ENCODE results near the gene LMO1.

LMO1 gene

GRCh38 chr11:8242499-8243280 is 21.0 kb downstream of the LMO1 start:
- no peak for DNase-seq

DNA sequence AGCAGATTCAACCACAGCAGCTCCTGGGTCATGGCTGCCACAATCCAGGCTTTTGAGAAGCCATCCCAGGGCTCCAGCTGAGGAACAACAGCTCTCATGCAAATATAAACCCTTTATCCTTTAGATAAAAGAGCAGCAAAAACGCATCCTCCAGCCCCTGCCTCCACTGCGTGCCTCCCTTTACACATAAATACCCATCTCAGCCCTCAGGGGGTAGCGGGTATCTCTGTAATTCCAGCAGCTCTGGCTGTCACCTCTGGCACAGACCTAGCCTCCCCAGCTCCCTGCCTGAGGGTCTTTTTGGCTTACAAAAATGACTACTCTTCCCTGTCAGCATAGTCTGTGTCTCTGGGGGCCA is 21.6 kb downstream of the LMO1 start:
- no peak for DNase-seq

DNA sequence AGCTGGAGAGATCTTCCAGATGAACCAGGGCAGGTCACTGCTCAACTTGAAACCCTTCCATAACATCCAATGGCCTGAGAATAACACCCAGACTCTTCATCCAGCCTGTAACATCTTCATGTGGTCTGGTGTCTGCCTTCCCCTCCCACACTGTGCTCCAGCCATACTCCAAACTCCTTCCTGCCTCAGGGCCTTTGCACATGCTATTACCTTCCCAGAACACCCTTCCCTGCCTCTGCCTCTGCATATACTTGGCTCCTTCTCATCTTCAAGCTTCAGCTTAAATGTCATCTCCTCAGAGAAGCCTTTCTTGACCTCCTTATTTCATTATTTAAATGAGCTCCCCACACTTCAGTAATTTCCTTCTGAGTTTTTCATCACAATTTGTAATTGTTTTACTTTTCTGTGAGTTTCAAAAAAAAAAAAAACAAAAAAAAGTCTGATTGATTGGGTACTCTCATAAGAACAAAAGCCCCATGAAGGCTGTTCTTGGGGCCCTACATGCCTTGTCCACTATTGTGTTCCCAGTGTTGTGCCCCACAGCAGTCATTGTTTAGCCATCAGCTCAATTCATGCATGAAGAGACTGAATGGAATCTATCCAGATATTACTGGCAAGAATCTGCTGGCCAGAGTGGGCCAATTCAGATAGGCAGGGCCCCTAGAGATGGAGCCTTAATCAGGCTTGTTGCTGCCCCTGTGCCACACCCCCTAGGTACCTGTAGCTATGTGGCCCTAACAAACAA is 22.1 kb downstream of the LMO1 start:
- DNase-seq, result no peak

- DNase-seq, result no peak
Measured at GRCh38 chr11:8239536-8240228, 24.0 kb downstream of the LMO1 start.

DNA sequence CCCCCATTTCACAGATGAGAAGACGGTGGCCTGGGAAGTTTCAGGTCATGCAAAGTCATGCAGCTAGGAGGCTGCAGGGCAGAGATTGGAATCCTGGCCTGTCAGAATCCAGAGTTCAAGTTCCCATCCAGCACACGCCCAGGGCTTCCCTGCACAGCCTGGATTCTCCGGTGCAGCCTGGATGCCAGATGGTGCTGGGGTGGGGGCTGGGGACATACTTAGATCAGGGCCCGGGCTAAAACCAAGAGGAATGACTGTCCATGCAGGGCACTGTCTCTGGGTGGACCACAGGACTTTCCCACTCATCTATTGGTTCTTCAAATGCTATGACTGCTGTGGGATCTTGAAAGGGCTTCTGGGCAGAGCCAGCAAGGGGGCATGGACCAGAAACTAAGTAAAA is 24.6 kb downstream of the LMO1 start:
- no peak for DNase-seq

- no peak for DNase-seq
Measured at GRCh38 chr11:8237453-8237852, 26.2 kb downstream of the LMO1 start.

DNA sequence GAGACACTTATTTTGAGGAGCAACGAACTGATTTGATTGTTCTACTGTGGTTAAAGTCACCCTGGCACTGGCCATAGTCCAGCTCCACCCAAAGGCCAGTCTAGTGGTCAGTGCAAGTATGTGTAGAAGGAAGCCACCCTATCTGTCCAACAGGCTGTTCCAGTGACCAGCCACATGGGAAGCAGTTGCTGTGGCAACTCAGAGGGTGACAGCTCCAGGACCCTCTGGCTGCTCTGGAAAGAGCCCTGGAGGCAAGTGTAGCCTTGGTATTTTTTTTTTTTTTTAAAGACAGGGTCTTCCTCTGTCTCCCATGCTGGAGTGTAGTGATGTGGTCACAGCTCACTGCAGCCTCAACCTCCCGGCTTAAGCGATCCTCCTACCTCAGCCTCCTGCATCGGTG is 27.8 kb downstream of the LMO1 start:
- no peak for DNase-seq

GRCh38 chr11:8234910-8235309 is 28.8 kb downstream of the LMO1 start:
- no peak for DNase-seq

DNA sequence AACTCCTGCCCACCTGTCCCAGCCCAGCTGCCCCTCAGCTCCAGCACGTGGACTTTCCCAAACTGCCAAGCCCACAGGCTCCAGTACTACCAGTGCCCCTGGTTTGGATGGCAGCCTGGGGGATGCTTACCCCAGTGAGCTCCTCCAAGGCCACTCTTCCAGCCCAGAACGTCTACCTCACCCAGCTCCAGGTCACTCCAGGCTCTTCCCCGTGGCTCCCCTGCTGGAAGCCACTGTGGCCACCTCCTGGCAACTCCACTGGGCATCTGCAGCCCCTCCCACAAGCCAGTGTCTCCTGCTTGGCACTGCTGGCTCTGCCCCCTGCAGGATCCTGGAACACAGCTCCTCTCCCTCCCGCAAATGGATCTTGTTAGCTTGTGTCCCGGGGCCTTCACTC is 29.3 kb downstream of the LMO1 start:
- DNase-seq, result no peak

- no peak for DNase-seq
Measured at GRCh38 chr11:8233691-8234424, 29.8 kb downstream of the LMO1 start.

GRCh38 chr11:8232849-8233606 is 30.6 kb downstream of the LMO1 start:
- DNase-seq, result no peak

GRCh38 chr11:8232414-8232813 is 31.3 kb downstream of the LMO1 start:
- DNase-seq, result no peak

DNA sequence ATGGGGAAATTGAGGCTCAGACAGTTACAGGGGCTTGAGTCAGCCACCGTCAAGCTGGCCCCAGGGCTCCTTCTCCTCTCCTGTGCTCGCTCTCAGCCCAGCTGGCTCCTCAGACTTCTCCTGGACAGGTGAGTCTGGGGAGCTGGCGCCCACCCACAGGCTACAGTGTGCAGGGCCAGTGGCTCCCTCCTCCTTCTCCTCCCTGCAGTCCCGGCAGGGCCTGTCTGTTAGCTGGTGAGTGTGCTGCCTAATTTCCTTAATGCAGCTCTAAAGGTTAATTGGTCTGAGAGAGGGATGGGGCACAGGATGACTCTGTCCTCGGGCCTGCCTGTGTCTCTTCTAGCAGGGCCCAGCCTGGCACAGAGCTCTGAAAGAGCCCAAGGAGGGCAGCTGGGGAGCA is 31.7 kb downstream of the LMO1 start:
- DNase-seq, result no peak

- DNase-seq, result no peak
Measured at GRCh38 chr11:8230921-8231847, 32.5 kb downstream of the LMO1 start.

- no peak for DNase-seq
Measured at GRCh38 chr11:8230178-8230859, 33.4 kb downstream of the LMO1 start.

GRCh38 chr11:8229299-8230177 is 34.1 kb downstream of the LMO1 start:
- DNase-seq, result no peak

DNA sequence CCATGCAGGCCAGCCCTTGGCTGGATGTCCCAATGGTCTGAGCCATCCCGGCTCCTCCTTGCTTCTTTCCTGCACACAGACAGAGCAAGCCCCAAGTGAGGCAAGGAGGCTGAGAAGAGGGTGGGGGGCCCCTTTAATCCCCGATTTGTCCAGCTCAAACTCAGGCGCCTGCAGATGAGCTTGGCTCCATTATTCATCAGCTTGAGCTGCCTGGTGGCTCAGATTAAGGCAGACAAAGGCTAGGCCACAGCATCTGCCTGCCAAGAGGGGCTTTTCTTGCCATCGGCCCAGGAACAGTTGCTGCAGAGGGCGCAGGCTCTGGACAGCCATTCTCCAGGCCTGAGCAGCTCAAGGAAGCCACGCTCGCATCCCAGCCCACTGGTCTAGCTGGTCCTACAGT is 35.4 kb downstream of the LMO1 start:
- no peak for DNase-seq

- no peak for DNase-seq
Measured at GRCh38 chr11:8227156-8228152, 36.2 kb downstream of the LMO1 start.
